Fibroblast of pulmonary artery (primary cell): ENCODE data around the gene TSPAN9.

Experiments used
- DNase-seq: peaks from one replicate; pipeline ENCODE4 v3.0.0-alpha.2; 2010; ENCODE audit warnings: low read depth
- H3K4me3 ChIP-seq: replicated peaks from 2 replicates; pipeline ENCODE4 v1.5.1; 2011; ENCODE audit warnings: low read depth, mild to moderate bottlenecking, control low read depth, low read length, moderate library complexity
- CTCF ChIP-seq: IDR thresholded peaks from 2 replicates; pipeline ENCODE4 v1.5.1; 2011; ENCODE audit warnings: mild to moderate bottlenecking, control low read depth, low read length, inconsistent platforms; ENCODE audit errors: missing control alignments

Gene TSPAN9

GRCh38 chr12:3275171-3276041, 198.2 kb downstream of the TSPAN9 start:
- peak; percentile 97 for TF ChIP-seq CTCF
- H3K4me3 ChIP-seq, result no peak overlapping the region
- peak; percentile 76 for DNase-seq

DNA sequence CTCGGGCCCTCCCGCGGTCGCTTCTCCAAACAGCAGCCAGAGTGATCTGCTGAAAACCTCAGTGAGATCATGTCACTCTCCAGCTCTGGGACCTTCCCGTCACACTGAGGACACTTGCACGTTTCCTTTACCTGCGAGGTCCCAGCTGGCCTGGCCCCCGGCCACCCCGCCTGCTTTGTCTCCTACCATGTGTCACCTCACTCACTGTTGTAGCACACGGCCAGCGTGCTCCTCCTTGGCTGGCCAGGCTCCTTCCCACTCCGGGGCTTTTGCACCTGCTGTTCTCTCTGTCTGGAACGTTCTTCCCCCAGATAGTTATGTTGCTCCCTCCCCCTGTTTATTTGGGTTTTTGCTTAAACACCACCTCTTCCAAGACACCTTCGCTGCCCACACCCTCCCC, 199.0 kb downstream of the TSPAN9 start:
- DNase-seq, result no peak
- H3K4me3 ChIP-seq, result no peak overlapping the region
- no peak for TF ChIP-seq CTCF

GRCh38 chr12:3277306-3277943, 200.2 kb downstream of the TSPAN9 start:
- no peak overlapping the region for H3K4me3 ChIP-seq
- DNase-seq, result no peak
- no peak for TF ChIP-seq CTCF

- no peak for DNase-seq
- H3K4me3 ChIP-seq, result no peak overlapping the region
- TF ChIP-seq CTCF, result no peak
These were observed 201.7 kb downstream of the TSPAN9 start for GRCh38 chr12:3278681-3279414.

DNA sequence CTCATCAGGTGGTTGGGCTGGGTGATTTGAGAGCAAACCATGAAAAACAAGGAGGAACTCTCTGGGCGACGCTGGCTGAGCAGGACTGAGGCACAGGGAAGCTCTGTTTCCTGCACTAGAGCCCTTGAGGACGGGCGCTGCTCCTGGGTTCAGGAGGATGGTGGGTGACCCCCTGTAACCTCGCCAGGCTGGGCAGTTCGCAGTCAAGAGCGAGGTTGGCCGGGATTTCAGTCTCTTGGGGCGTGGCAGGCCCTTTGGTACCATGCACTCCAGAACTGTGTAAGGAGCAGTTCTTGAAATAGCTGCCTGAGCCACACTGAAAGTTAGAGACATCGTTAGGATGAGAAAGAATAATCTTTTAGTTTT, 202.2 kb downstream of the TSPAN9 start:
- H3K4me3 ChIP-seq, result no peak overlapping the region
- TF ChIP-seq CTCF, result no peak
- DNase-seq, result no peak

- DNase-seq, result no peak
These were observed 202.7 kb downstream of the TSPAN9 start for GRCh38 chr12:3279832-3280231.

More at GRCh38 chr12:3279832-3280231, 202.7 kb downstream of the TSPAN9 start:
- no peak for TF ChIP-seq CTCF
- no peak overlapping the region for H3K4me3 ChIP-seq
